GM06990 (cell line): ENCODE results near the gene CDX1.
A peak's percentile ranks its signal among the peaks of the same experiment; 100 is the strongest.

Experiments
- DNase-seq: peaks from one replicate; pipeline ENCODE4 v3.0.0-alpha.2; 2011; ENCODE audit not compliant: insufficient read length; ENCODE audit errors: extremely low read depth
- H3K27me3 ChIP-seq: replicated peaks from 2 replicates; pipeline ENCODE4 v1.6.0; 2011; ENCODE audit warnings: low read length; ENCODE audit not compliant: control insufficient read depth, insufficient read depth
- H3K36me3 ChIP-seq: 2 replicates; pipeline ENCODE4 v1.5.1; 2011; ENCODE audit warnings: low read length; ENCODE audit not compliant: control insufficient read depth, insufficient read depth
- H3K4me3 ChIP-seq: replicated peaks from 2 replicates; pipeline ENCODE4 v1.5.1; 2011; ENCODE audit warnings: low read depth, mild to moderate bottlenecking, control low read depth, low read length
- CTCF ChIP-seq: IDR thresholded peaks from 2 replicates; pipeline ENCODE4 v1.5.1; 2011; ENCODE audit warnings: low read length, control low read depth, mild to moderate bottlenecking, inconsistent platforms; ENCODE audit not compliant: insufficient read depth, poor library complexity, severe bottlenecking

CDX1 gene

GRCh38 chr5:150120617-150121447 lies 45.7 kb upstream of the CDX1 start:
- no peak for DNase-seq
- Histone ChIP-seq H3K36me3 (no peaks in the 10 kb centered on the region), H3K27me3 (no peaks in the 10 kb centered on the region), H3K4me3 (no peak overlapping the region)
- TF ChIP-seq CTCF: no peak

GRCh38 chr5:150121448-150122157 lies 45.0 kb upstream of the CDX1 start:
- TF ChIP-seq CTCF: no peak
- no peak overlapping the region for H3K4me3 ChIP-seq
- DNase-seq: no peak
- H3K27me3 ChIP-seq: no peaks in the 10 kb centered on the region
- no peaks in the 10 kb centered on the region for H3K36me3 ChIP-seq

- H3K27me3 ChIP-seq: no peaks in the 10 kb centered on the region
- no peaks in the 10 kb centered on the region for H3K36me3 ChIP-seq
- H3K4me3 ChIP-seq: no peak overlapping the region
- peak; percentile 69 for TF ChIP-seq CTCF
- DNase-seq: peak; percentile 39
Observed at GRCh38 chr5:150122158-150122510, 44.4 kb upstream of the CDX1 start.

GRCh38 chr5:150122536-150123481 lies 43.8 kb upstream of the CDX1 start:
- no peaks in the 10 kb centered on the region for H3K27me3 ChIP-seq
- no peak for TF ChIP-seq CTCF
- H3K36me3 ChIP-seq: no peaks in the 10 kb centered on the region
- H3K4me3 ChIP-seq: no peak overlapping the region
- DNase-seq: no peak

- no peak for TF ChIP-seq CTCF
- Histone ChIP-seq H3K36me3 (no peaks in the 10 kb centered on the region), H3K27me3 (no peaks in the 10 kb centered on the region), H3K4me3 (no peak overlapping the region)
- DNase-seq: no peak
Observed at GRCh38 chr5:150123542-150123941, 43.0 kb upstream of the CDX1 start.
